ENCODE data around the gene TEDC1.
A peak's percentile ranks its signal among the peaks of the same experiment; 100 is the strongest.

TEDC1 gene

DNA sequence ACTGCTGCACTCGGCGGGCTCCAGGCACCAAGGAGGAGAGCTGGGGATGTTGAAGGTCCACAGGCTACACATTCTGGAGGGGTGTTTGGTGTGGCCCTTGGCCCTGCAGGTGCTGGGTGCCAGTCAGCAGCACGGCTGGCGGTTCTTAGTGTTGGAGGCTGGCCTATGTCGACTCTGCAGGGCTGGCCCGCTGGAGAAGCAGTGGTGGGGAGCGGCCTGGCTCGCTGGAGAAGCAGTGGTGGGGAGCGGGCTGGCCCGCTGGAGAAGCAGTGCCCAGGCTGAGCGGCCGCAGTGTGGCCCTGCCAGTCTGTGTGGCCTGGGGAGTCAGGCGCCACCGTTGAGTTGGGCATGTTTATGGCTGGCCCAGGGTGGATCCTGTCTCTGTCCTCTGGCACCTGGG, 44.1 kb upstream of the TEDC1 start:
- ChIA-PET CTCF (interaction anchor here (1.5 to 2.3 kb wide), 4 partner anchors 9 to 357 kb away, joined by 3 to 9 read pairs (median 6); no protein-coding TSS in a partner anchor), POLR2A (no interaction called here)
- TF ChIP-seq, protein P1, sequence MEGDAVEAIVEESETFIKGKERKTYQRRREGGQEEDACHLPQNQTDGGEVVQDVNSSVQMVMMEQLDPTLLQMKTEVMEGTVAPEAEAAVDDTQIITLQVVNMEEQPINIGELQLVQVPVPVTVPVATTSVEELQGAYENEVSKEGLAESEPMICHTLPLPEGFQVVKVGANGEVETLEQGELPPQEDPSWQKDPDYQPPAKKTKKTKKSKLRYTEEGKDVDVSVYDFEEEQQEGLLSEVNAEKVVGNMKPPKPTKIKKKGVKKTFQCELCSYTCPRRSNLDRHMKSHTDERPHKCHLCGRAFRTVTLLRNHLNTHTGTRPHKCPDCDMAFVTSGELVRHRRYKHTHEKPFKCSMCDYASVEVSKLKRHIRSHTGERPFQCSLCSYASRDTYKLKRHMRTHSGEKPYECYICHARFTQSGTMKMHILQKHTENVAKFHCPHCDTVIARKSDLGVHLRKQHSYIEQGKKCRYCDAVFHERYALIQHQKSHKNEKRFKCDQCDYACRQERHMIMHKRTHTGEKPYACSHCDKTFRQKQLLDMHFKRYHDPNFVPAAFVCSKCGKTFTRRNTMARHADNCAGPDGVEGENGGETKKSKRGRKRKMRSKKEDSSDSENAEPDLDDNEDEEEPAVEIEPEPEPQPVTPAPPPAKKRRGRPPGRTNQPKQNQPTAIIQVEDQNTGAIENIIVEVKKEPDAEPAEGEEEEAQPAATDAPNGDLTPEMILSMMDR (IDR thresholded peaks at IDR 0.05; ENCODE audit: control extremely low read depth, extremely low read depth, low read depth, missing control alignments) = no peak
- no peak for DNase-seq (ENCODE audit: extremely low spot score)

GRCh38 chr14:105447651-105448640, 43.1 kb upstream of the TEDC1 start:
- no peak for DNase-seq (ENCODE audit: extremely low spot score)

GRCh38 chr14:105448706-105449111, 42.3 kb upstream of the TEDC1 start:
- POLR2A ChIA-PET = no interaction called here
- TF ChIP-seq, protein P1 (IDR thresholded peaks at IDR 0.05; ENCODE audit: control extremely low read depth, extremely low read depth, low read depth, missing control alignments) = peak; percentile 74
- DNase-seq (ENCODE audit: extremely low spot score) = peak; percentile 85
- CTCF ChIA-PET = interaction anchor here (0.7 to 2.1 kb wide), 14 partner anchors 8 to 359 kb away, joined by 3 to 9 read pairs (median 4); no protein-coding TSS in a partner anchor

More at GRCh38 chr14:105447651-105448640, 43.1 kb upstream of the TEDC1 start:
- ChIA-PET CTCF (interaction anchor here (0.7 to 2.3 kb wide), 16 partner anchors 9 to 358 kb away, joined by 3 to 9 read pairs (median 4); no protein-coding TSS in a partner anchor), POLR2A (no interaction called here)
- TF ChIP-seq, protein P1 (IDR thresholded peaks at IDR 0.05; ENCODE audit: control extremely low read depth, extremely low read depth, low read depth, missing control alignments) = no peak

DNA sequence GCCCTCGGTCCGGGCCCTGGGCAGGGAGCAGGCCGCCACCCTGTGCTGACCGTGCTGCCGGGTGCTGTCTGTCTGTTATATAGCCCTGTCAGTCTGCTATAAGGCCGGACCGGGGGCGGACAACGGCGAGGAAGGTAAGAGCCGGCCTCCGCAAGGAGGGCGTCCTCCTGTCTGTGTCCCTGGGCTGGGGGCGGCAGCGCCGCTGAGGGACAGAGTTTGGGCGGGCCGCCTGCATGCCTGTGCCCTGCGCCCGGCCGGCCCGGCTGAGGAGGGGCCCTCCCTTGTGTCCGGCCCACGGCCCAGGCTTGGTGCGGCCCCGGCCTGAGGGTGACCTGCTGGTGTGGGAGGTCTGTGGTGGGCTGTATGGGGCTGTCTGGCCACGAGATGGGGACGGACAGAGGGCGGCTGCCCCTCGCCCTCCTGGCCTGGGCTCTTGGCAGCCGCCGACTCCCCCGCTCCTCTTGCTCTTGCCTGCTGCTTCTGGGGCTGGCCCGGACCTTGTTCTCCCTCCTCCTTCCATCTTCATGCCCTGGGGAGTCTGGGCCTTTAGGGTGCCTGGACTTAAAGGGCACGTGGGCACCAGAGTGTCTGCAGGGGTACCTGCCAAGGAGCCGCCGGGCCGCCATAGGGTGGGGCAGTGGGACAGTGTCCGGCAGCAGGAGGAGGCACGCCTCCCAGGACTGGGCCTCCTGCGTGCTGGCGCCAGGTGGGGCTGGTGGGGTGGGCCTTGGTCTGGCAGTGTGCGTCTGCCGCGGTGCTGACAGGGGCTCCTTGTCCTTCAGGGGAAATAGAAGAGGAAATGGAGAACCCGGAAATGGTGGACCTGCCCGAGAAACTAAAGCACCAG, 41.5 kb upstream of the TEDC1 start:
- ChIA-PET POLR2A (no interaction called here), CTCF (no interaction called here)
- TF ChIP-seq, protein P1 (IDR thresholded peaks at IDR 0.05; ENCODE audit: control extremely low read depth, extremely low read depth, low read depth, missing control alignments) = no peak
- DNase-seq (ENCODE audit: extremely low spot score) = no peak

DNA sequence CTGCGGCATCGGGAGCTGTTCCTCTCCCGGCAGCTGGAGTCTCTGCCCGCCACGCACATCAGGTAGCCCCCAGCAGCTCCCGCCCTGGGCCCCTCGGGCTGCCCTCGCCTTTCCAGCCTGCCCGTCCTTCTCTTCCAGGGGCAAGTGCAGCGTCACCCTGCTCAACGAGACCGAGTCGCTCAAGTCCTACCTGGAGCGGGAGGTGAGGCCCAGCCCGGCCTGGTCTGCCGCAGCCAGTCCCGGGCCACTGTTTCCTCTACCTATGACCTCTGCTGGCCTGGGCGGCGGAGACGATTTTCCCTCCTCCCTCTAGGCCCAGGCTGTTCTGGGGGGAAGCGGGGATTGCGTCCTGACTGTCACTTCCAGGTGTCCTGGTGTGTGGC, 40.9 kb upstream of the TEDC1 start:
- POLR2A ChIA-PET = no interaction called here
- TF ChIP-seq, protein P1 (IDR thresholded peaks at IDR 0.05; ENCODE audit: control extremely low read depth, extremely low read depth, low read depth, missing control alignments) = no peak
- CTCF ChIA-PET = no interaction called here
- no peak for DNase-seq (ENCODE audit: extremely low spot score)
